Measurements from ENCODE around the gene GRAPL.
"Not testable (repeated sequence)": the region's sequence is repeated elsewhere in the genome, so short reads cannot be mapped to it uniquely, and the experiment has no call there.

GRAPL gene

GRCh38 chr17:19127148-19127980, at the start of gene GRAPL:
TSS of gene GRAPL (plus strand) at chr17:19127589. CDS start at chr17:19127620, 31 bp downstream.
- not testable (repeated sequence) for DNase-seq

DNA sequence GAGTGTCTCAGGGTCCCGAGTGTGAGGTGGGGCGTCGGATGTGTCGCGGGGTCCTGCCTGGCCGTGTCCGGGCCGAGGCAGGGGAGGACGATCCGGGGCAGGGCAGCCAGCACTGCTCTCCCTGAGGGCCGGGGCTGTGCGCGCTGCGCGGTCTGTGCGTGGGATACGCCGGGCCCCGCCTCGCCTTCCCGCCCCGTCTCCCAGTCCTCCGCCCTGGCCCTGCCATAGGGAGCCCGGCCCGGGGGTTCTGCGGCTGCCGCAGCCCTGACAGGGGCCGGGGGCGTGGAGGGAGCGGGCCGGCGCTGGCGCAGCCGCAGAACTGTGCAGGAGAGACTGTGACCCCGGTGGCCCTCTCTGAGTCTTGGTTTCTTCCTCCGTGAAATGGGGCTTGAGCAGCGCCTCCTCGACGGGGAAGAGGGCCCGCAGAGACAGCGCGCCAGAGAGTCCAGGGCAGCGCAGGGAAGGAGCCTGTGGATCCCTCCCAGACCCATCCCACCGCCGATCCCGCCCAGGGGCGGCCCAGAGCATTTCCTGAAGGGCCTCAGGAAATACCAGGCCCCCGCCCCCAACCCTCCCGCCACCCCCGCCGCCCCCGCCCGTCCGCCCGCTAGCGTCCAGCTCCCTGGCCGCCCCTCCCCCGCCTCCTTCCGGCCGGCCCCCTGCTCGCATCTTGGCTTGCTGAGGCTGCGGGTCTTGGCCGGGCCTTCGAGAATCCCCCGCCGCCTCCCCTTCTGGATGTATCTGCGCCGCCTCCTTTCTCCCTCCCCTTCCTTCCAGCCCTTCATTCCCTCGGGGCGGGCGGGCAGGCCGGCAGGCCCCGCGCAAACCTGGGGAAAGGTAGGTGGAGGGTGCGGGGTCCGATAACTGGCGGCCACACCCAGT, 38.3 kb upstream of the GRAPL start:
- DNase-seq, result not testable (repeated sequence)

- DNase-seq, result not testable (repeated sequence)
These were observed 37.2 kb upstream of the GRAPL start for GRCh38 chr17:19090058-19090772.

- DNase-seq, result not testable (repeated sequence)
These were observed 34.4 kb upstream of the GRAPL start for GRCh38 chr17:19092737-19093683.

DNA sequence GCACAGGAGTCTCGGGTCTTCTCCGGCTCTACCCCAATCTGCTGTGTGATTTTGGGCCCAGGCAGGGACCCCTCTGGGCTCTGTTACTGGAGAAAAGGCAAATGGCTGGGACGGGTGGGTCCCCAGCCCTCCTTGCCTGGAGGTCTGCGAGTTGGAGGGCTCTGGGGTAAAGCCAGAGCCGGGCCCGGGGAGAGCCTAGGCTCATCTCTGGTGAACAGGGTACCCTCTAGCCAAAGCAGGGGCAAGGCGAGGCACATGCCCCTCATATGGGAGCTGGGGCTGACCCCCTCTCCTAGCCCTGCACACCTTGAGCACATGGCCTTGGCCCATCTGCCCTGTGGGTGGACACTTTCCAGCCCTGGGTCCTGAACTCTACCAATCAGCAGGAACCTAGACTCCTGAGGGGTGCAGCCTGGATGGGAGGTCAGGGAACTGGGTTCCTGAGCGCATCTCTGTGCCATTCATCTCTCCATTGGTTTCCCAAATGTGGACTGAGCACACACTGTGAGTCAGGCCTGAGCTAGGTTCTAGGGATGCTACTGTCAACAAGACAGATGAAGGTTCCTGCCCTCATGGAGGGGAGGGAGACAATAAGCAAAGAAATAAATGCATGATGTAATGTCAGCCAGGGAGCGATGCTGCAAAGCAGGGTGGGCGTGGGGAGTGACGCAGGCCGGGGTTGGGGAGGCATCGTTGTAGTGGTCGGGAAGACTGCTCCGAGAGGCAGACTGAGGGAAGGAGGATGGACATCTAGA, 33.5 kb upstream of the GRAPL start:
- DNase-seq, result not testable (repeated sequence)

DNA sequence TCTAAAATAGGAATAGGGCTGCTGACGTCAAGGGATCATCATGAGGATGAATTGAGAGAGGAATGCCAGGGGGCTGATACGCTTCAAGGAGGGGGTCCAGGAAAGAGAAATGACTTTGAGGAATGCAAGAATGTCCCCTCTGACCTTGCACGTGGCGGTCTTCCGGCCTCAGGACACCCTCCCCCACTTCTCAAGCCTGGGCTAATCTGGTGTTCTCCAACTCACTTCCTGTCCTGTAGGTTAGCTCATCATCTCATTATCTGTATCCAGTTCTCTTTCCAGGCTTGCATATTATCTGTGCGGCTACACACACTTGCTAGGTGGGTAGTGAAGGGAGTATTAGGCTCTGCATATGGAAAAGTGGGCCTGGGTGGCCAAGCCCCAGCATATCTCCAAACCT, 18.9 kb upstream of the GRAPL start:
- not testable (repeated sequence) for DNase-seq

DNA sequence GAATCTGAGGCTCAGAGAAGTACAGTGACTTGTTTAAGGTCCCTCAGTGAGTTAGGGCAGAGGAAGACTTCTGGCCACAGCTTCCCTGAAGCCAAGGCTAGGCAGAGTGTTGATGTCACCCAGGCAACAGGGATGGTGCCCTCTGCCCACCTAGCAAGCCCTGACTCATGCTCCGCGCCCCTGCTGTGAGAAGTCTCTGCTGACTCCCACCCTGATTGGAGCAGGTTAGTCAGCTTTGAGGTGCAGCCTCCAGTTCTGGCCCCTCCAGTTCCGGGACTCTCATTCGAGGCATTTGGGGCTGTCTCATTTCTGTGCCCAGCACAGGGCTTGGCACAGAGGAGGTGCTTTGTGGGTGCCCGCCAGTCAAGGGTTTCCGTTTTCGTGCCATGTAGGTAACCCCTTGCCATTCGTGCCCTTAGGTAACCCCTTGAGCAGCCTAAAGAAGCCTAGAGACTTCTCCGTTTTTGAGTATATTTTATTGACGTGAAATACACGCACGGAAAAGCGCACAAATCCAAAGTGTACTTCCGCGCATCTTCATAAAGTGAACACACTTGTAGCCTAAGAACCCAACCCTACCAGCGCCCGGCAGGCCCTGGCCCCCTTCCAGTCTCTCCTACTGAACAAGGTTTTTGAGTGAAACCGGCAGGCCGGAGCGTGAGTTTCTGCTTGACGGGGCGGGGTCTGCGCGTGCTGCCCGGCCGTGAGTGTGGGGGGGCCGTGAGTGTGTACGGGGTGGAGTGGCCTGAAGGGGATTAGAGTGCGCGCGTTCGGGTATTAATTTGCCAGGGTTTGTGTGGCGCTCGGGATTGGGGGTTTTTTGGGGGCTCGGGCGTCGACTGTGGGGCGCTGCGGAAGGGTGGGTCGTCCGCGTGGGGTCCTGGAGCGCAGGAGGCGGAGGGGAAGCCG, 16.9 kb upstream of the GRAPL start:
- DNase-seq, result not testable (repeated sequence)

DNA sequence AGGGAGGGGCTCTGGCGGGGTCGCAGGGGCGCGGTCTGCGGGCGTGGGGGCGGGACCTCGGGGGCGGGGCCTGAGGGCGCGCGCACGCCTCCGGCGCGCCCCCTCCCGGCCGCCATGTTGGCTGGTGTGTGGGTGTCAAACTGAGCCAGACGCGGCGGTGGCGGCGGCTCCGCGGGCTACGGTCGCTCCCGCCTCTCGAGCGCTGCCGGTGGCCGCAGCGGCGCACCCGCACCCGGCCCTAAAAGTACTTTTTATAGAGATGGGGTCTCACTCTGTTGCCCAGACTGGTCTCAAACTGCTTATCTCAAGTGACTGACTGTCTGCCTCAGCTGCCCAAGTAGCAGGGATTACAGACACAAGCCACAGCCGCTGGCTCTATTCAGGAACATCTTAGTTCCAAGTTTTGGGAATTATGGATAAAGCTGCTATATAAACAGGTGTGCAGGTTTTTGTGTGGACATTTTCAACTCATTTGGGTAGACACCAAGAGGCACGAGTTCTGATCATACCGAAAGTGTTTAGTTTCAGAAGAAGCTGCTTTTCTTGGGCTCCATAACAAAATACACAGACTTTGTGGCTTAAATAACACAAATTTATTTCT, 16.2 kb upstream of the GRAPL start:
- not testable (repeated sequence) for DNase-seq

- not testable (repeated sequence) for DNase-seq
These were observed 15.5 kb upstream of the GRAPL start for GRCh38 chr17:19111801-19112458.

DNA sequence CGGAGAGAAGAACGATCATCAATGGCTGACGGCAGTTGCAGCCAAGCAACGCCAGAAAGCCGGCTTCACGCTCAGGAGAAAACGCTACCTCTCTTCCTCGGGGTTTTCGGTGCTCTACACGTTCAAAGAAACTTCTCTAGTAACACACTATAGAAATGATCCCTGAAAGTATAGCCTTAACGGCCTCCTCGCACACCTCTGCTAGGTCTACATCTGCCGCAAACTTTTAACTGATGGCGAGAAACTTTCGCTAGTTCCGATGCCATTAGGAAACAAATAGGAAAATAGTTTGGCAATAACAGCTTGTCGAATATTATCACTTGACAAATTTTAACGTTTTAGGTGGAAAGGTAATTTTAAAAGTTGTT, 14.9 kb upstream of the GRAPL start:
- DNase-seq, result not testable (repeated sequence)

DNA sequence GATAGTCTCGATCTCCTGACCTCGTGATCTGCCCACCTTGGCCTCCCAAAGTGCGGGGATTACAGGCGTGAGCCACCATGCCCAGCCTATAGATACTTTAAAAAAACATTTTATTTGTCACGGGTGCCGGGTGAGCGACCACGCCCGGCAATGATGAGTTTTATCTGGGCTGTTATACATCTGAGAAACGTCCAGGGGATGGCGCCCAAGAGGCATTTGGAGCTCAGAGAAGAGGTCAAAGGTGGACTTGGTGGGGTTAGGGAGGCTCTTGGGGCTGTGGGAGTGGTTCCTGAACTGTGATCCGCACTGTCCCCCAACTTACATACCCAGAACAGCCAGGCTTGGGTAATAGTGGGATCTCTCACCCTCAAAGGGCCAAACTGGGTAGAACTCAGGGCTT, 8.7 kb upstream of the GRAPL start:
- not testable (repeated sequence) for DNase-seq

DNA sequence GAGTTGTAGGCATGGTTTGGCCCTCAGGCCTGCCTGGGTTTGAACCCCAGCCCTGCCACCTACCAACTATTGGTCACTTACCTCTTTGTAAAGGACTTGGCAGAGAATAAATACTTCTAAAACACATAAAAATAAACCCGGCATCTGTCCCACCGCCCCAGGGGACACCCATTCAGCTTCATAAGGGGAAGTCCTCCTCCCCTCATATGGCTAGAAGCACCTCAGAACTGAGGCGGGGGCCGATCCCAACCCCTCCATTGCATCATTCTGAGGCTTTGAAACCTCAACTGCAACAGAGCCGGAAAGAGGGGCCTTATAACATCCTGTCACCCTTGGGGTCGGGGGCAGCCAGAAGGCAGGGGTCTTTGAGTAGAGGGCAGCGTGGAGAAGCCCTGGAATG, 2.1 kb upstream of the GRAPL start:
- DNase-seq, result not testable (repeated sequence)

- not testable (repeated sequence) for DNase-seq
These were observed 2.1 kb downstream of the GRAPL start for GRCh38 chr17:19129500-19129899.

GRCh38 chr17:19131108-19131507, 3.7 kb downstream of the GRAPL start:
- DNase-seq, result not testable (repeated sequence)

- not testable (repeated sequence) for DNase-seq
These were observed 4.4 kb downstream of the GRAPL start for GRCh38 chr17:19131772-19132171.

DNA sequence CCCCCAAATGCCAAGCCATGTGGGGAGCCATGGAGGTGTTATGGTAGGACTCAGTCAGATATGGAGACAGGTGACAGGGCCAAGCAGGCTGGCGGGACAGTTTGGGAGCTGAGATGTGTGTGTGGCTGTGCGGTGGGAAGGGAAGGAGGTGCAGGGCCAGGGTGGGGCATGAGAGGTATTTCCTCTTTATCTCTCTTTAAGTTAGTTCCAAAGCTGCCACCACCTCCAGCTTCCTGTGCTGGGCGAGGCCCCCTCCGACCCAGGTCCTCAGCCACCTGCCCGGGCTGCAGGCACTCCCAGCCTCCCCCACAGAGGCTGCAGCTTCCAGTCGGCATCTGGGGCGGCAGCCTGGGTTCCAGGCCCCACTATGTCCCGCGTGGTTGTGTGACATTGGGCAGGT, 6.4 kb downstream of the GRAPL start:
- DNase-seq, result not testable (repeated sequence)

DNA sequence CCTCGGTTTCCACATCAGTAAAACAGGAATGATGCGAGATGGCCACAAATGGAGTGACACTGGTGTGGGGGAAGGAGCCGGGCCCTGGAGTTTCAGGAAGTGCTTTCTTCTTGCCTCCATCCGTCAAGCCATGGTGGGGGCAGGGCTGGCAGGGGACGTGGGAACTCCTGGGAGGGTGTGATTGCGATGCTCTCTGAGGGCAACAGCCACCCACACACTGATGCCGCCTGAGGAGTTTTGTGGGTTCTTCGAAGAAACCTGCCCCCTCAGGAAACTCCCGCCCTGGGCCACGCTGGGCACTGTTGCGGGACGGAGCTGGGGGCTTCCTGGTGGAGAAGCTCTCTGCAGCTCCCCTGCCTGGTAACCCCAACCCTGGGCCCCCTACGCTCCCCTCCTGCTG, 8.0 kb downstream of the GRAPL start:
- DNase-seq, result not testable (repeated sequence)

DNA sequence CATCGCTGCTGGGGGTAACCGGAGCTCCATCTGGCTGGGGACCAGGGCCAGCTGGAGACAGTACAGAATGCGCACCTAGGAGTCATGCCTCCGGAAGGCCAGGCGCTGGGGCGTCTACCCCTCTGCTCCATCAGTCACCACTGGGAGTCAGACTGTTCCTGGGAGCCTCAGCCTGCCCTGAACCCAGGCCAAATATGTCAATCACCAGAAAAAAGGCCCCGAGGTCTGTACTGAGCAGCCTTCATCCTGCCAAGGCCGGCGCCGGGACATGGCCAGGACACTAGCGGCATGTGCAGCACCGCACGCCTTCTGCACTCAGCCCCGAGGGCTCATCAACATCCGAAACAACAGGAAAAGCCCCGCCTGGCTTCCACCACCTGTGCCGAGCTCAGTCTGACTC, 8.7 kb downstream of the GRAPL start:
- DNase-seq, result not testable (repeated sequence)

GRCh38 chr17:19136605-19137004, 9.2 kb downstream of the GRAPL start:
- not testable (repeated sequence) for DNase-seq
